Nephron (organoid): ENCODE results near the gene OSBPL3.
A peak's percentile ranks its signal among the peaks of the same experiment; 100 is the strongest.

Experiments
- H3K27ac Mint-ChIP-seq, 3 experiments: 2 replicates each; pipeline ENCODE4 v1.8.0; 2020; ENCODE audit warnings: mixed read lengths in 3 of 3, mild to moderate bottlenecking in 2 of 3, moderate library complexity in 1 of 3
- H3K27me3 Mint-ChIP-seq: 2 replicates; pipeline ENCODE4 v1.8.0; 2021; ENCODE audit warnings: low read depth, mild to moderate bottlenecking, moderate library complexity, mixed read lengths
- H3K36me3 Mint-ChIP-seq: 2 replicates; pipeline ENCODE4 v1.8.0; 2020; ENCODE audit warnings: low read depth, mixed read lengths
- H3K4me1 Mint-ChIP-seq: 2 replicates; pipeline ENCODE4 v1.8.0; 2020; ENCODE audit warnings: mixed read lengths
- H3K4me3 Mint-ChIP-seq, 3 experiments: 2 replicates each; pipeline ENCODE4 v1.8.0; 2020; ENCODE audit warnings: mild to moderate bottlenecking in 3 of 3, mixed read lengths in 3 of 3, moderate library complexity in 2 of 3
- H3K9me3 Mint-ChIP-seq: 2 replicates; pipeline ENCODE4 v1.8.0; 2020; ENCODE audit warnings: mixed read lengths
- TF ChIP-seq, protein P1 (sequence below), 3 experiments: fragments of 200-600 bp; sonication (generic); IDR thresholded peaks; one replicate each; pipeline ENCODE4 v1.5.0; 2021; ENCODE audit warnings: antibody characterized with exemption in 3 of 3; ENCODE audit not compliant: unreplicated experiment in 3 of 3

The OSBPL3 gene

DNA sequence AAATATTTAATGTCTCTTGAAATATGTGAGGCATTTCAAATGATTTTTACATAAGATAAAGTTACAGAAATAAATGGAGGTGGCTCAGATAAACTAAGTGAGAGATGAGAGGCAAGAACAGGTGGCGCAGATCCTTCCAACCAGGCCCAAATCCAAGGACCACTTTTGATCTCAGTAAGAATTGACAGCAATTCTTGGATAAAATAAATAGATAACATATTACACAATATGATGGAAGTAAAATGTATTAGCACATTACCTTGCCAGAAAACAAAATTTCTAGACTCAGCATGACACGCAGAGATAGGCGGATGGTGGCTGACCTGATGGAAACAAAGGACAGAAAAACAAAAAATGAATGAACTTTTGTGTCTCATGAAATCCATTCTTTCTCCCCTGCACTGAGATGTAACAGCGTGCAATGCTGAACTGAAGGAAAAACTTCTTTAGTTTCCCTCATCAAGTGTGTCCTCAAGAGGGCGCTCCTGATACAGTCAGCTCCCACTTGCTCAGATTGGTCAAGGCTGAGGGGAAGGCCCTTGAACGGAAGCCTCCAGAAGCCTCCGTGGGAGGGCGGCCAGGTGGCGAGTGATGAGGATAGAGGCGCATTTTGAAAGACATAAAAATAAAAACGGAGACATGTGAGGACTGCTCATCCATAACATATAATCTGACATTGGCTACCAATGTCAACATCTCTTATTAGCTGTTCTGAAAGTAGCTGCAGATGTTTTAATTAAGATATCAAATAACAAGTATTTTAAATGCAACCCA, 159.9 kb downstream of the OSBPL3 start:
- peaks cover 50% of the 10 kb centered on the region for H3K4me1 Mint-ChIP-seq
- H3K27me3 Mint-ChIP-seq, result no peaks in the 10 kb centered on the region
- TF ChIP-seq, protein P1, sequence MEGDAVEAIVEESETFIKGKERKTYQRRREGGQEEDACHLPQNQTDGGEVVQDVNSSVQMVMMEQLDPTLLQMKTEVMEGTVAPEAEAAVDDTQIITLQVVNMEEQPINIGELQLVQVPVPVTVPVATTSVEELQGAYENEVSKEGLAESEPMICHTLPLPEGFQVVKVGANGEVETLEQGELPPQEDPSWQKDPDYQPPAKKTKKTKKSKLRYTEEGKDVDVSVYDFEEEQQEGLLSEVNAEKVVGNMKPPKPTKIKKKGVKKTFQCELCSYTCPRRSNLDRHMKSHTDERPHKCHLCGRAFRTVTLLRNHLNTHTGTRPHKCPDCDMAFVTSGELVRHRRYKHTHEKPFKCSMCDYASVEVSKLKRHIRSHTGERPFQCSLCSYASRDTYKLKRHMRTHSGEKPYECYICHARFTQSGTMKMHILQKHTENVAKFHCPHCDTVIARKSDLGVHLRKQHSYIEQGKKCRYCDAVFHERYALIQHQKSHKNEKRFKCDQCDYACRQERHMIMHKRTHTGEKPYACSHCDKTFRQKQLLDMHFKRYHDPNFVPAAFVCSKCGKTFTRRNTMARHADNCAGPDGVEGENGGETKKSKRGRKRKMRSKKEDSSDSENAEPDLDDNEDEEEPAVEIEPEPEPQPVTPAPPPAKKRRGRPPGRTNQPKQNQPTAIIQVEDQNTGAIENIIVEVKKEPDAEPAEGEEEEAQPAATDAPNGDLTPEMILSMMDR (IDR thresholded peaks at IDR 0.05; ENCODE audit: unreplicated experiment in 3 of 3), result peak; percentile 79 to 83 (median 80)
- peak overlapping the region in 1 of 3 experiments; percentile 28 for H3K4me3 Mint-ChIP-seq
- no peaks in the 10 kb centered on the region for H3K36me3 Mint-ChIP-seq
- peak overlapping the region; percentile 32 to 54 (median 42) for H3K27ac Mint-ChIP-seq
- no peaks in the 10 kb centered on the region for H3K9me3 Mint-ChIP-seq

- Mint-ChIP-seq H3K27me3 (no peaks in the 10 kb centered on the region), H3K9me3 (no peaks in the 10 kb centered on the region), H3K27ac (no peak overlapping the region), H3K4me3 (no peak overlapping the region), H3K4me1 (peaks cover 31% of the 10 kb centered on the region), H3K36me3 (no peaks in the 10 kb centered on the region)
- TF ChIP-seq, protein P1 (IDR thresholded peaks at IDR 0.05; ENCODE audit: unreplicated experiment in 3 of 3), result no peak
These were observed 162.6 kb downstream of the OSBPL3 start for GRCh38 chr7:24817339-24817738.

- H3K4me1 Mint-ChIP-seq, result peaks cover 31% of the 10 kb centered on the region
- TF ChIP-seq, protein P1 (IDR thresholded peaks at IDR 0.05; ENCODE audit: unreplicated experiment in 3 of 3), result no peak
- H3K4me3 Mint-ChIP-seq, result no peak overlapping the region
- no peaks in the 10 kb centered on the region for H3K9me3 Mint-ChIP-seq
- no peak overlapping the region for H3K27ac Mint-ChIP-seq
- H3K36me3 Mint-ChIP-seq, result no peaks in the 10 kb centered on the region
- H3K27me3 Mint-ChIP-seq, result no peaks in the 10 kb centered on the region
These were observed 163.1 kb downstream of the OSBPL3 start for GRCh38 chr7:24816868-24817267.

DNA sequence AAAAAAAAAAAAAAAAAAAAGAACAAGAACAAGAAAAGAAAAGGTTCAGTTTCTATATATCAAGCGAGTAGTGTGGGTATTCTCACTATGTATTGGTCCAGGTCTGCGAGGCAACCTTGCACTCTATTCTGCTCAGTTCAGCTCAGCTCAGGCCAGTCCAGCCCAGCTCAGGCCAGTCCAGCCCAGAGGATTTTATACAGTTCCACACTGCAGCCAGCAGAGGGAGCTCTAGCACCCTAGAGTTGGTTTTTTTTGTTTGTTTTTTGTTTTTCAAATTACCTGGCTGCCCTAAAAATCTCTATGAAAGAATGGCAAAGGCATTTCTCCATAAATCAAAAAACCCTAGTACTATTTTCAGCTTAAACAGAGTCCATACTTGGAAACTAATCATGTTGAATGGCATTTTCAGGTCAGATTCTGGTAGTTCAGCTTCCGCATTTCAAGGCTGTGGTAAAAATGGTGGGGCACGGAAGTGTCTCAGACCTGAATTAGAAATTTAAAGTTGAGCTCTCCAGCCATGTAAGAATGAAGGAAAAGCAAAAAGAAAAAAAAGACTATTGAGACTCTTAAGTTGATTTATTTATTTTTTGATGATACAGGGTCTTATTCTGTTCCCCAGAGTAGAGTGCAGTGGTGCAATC, 167.6 kb downstream of the OSBPL3 start:
- TF ChIP-seq, protein P1 (IDR thresholded peaks at IDR 0.05; ENCODE audit: unreplicated experiment in 3 of 3), result peak; percentile 83 to 94 (median 90)
- H3K4me3 Mint-ChIP-seq, result no peak overlapping the region

DNA sequence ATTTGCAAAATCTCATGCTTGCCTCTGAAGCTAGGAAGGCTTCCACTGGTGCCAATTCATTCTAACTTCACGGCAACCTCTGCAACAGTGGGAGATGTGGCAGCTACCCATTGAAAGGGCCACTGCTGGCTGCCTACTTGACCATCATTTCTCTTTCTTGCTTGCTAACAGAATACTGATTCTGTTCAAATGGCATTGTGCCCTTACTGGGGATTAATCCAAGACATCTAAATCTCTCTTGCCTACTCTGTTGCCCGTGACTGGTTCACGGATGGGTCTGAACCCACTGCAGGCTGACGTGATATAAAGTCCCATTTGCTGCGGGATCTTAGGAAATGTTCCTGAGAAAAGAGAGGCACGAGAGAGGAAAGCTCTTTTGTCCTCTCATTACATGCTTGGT, 171.5 kb downstream of the OSBPL3 start:
- Mint-ChIP-seq H3K9me3 (no peaks in the 10 kb centered on the region), H3K4me3 (no peak overlapping the region), H3K27ac (no peak overlapping the region), H3K27me3 (no peaks in the 10 kb centered on the region), H3K36me3 (no peaks in the 10 kb centered on the region), H3K4me1 (no peaks in the 10 kb centered on the region)
- TF ChIP-seq, protein P1 (IDR thresholded peaks at IDR 0.05; ENCODE audit: unreplicated experiment in 3 of 3), result no peak

More for the DNA sequence above, 167.6 kb downstream of the OSBPL3 start:
- no peaks in the 10 kb centered on the region for H3K27me3 Mint-ChIP-seq
- H3K27ac Mint-ChIP-seq, result no peak overlapping the region
- no peaks in the 10 kb centered on the region for H3K36me3 Mint-ChIP-seq
- peaks cover 9% of the 10 kb centered on the region for H3K4me1 Mint-ChIP-seq
- no peaks in the 10 kb centered on the region for H3K9me3 Mint-ChIP-seq
